GM18508 (cell line): ENCODE measurements around the gene R3HDM4.
"Not testable (repeated sequence)": the region's sequence is repeated elsewhere in the genome, so short reads cannot be mapped to it uniquely, and the experiment has no call there.

Source experiments
- ATAC-seq: cut with Tn5 transposase; IDR thresholded peaks from one replicate; pipeline ENCODE4 v1.9.1; 2021; ENCODE audit warnings: moderate number of reproducible peaks; ENCODE audit not compliant: insufficient read depth, unreplicated experiment

Gene R3HDM4

DNA sequence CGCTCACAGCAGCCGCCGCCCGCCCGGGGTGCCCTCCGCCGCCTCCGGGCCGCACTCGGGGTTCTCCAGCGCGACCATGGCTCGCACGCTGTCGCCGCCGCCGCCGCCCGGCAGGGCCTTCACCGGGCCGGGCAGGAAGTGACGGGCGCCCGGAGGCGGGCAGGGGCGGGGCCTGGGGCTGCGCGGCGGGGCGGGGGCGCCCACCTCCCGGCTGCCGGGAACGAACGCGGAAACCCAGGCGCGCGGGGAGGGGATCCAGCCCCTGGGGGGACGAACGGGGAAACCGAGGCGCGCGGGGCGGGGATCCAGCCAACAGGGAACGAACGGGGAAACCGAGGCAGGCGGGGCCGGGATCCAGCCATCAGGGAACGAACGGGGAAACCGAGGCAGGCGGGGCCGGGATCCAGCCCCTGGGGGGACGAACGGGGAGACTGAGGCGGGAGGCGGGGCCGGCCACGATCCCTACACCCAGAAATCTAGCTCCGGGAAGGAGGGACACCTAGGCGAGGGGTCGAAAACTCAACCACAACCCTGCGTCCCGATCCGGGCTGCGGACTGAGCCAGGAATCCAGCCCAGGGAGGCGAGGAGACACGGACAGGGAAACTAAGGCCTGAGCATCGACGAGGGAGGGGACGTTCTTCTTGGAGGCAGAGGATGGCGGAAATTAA lies at the start of gene R3HDM4:
TSS of gene R3HDM4 (minus strand) at position 140 of the 669 bp plus-strand sequence. CDS start at position 78, 62 bp downstream.
- ATAC-seq = no peak

DNA sequence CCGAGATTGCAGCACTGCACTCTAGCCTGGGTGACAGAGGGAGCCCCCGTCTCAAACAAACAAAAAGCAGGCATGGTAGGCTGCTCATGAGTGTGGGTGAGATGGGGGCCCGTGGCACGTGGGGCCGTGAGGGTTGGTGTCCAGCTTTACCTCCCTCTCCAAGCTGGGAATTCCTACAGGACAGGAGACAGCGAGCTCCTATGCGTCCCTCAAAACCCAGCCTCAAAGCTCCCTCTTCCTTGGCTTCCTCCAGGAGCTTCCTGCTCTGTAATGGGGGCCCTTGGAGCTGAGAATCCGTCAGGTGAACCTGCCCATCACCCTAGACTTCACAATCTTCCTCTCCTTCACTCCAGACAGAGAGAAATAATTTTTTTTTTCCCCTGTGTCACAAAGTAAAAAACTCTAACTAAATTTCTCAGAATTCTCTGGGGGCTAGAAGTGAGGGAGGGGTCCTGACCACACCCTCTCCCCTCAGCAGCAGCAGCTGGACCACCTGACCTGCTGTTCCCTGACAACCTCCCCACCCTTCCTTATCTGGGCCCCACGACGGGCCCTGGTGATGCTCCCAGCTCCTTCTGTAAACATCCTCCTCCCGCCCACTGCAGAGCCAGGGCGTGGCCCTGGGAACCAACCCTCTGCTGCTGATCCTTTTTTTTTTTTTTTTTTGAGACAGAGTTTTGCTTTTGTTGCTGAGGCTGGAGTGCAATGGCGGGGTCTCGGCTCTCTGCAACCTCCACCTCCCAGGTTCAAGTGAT lies 49.0 kb upstream of the R3HDM4 start:
- no peak for ATAC-seq

DNA sequence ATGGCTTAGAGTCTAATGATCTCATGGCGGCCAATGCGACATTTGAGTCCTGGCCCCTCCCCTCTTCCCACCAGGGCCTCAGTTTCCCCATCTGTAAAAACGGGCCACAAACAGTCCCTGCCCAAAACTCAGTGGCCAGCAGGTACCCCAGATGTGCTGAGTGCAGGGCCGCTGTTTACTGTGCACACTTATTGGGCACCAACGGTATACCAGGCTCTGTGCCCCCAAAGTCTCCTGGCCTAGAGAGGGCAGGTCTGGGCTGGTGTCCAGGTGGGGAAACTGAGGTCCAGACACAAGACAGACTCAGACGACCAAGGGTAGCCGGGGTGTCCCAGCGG lies 47.6 kb upstream of the R3HDM4 start:
- no peak for ATAC-seq

GRCh38 chr19:960020-960419 lies 47.0 kb upstream of the R3HDM4 start:
- ATAC-seq = no peak

DNA sequence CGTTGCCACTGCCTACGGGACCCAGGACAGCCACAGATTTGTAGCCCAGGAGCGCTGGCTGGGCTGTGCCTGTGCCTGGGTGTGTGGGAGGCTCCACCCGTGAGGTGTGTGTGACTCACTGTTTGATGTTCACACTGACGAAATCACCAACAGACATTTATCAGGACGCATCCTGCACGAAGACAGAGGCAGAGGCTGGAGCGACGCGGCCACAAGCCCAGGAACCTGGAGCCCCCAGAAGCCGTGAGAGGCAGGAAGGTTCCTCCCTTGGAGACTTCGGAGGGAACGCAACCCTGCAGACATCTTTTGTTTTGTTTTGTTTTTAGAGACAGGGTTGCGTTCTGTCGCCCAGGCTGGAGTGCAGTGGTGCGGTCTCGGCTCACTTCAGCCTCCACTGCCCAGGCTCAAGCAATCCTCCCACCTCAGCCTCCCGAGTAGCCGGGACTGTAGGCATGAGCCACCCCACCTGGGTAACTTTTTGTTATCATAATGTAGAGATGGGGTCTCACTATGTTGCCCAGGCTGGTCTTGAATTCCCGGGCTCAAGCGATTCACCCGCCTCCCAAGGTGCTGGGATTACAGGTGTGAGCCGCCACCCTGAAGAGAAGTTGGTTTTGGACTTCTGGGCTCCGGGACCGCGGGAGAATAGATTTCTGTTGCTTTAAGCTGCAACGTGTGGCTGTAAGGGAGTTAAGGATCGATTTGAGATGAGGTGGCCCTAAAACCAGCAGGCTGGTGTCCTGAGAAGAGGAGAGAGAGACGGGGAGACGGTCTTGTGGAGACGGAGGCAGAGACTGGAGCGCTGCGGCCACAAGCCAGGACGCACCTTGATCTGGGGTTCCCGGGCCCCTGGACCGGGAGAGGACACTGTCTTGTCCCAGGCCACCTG lies 46.2 kb upstream of the R3HDM4 start:
- no peak for ATAC-seq

- ATAC-seq = not testable (repeated sequence)
Observed at GRCh38 chr19:957578-957977, 44.6 kb upstream of the R3HDM4 start.

GRCh38 chr19:956766-957440 lies 43.9 kb upstream of the R3HDM4 start:
- no peak for ATAC-seq

- no peak for ATAC-seq
Observed at GRCh38 chr19:955803-956765, 43.1 kb upstream of the R3HDM4 start.

DNA sequence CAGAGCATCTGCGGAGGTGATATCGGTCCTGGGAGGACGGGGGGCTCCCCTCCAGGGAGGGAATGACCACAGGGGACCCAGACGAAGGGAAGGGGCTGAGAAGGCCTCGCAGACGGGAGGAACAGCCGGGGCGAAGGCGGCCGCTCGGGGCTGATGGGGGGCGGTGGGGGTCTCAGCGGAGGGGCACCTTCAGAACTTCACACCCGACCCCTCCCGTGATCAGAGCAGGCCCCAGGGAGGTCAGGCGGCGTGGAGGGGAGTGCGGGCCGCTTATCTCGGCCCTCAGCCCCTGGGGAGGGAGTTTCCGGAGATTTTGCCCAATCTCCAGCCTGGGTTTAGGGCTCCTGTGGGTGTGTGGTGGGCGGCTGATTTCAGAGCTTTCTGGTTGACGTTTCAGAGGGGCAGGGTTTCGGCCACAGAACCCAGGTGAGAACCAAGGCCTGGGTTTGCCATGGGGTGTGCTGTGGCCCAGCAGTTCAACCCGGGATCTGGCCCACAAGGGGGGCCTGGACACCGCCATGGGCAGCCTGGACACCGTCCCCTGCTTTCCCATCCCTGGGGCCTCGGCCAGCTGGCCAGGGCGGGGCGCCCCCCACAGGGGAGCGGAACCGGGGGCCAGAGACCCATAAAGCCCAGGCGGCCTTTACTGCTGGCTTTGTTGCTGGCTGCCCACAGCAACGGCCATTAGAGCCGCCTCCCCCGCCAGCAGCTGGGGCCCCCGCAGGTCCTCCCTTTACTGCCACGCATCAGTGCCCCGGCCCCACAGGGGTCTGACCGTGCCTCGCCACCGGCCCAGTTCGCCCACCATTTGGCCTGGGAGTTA lies 41.9 kb upstream of the R3HDM4 start:
- ATAC-seq = no peak

DNA sequence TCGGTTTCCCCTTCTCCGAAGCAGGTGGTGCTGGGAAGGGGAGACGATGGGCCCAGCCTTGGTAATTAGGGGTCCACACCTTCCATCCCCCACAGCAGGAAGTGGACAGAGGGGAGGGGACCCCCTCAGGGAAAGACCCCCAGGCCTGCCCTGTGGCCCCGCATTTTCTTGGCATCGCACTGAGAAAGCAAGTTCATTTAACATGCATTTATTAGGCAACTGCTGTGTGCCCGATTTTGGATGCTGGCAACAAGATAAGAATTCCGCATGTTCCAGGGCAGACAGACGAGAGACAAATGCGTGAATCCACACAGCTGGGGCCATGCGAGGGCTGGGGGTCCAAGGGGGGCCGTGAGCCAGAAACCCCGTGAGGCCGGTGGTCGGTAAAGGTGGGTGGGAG lies 41.3 kb upstream of the R3HDM4 start:
- no peak for ATAC-seq

- no peak for ATAC-seq
Observed at GRCh38 chr19:953445-954271, 40.6 kb upstream of the R3HDM4 start.

GRCh38 chr19:952680-953444 lies 39.8 kb upstream of the R3HDM4 start:
- no peak for ATAC-seq

- no peak for ATAC-seq
Observed at GRCh38 chr19:952049-952679, 39.1 kb upstream of the R3HDM4 start.

GRCh38 chr19:950352-951066 lies 37.5 kb upstream of the R3HDM4 start:
- no peak for ATAC-seq

- no peak for ATAC-seq
Observed at GRCh38 chr19:948842-949496, 36.0 kb upstream of the R3HDM4 start.
